Activated naive CD8-positive, alpha-beta T cell treated with anti-CD3 and anti-CD28 coated beads, Interleukin-2, amount 10 ng/mL, durations not matched to agents 7 days and 5 days (primary cell): Measurements from ENCODE around the gene JAKMIP1. TPM values are rescaled to one million over a fixed set of nuclear protein-coding genes. Genes with fewer than 3 reads are reported as not detected.
"Not testable (repeated sequence)": the region's sequence is repeated elsewhere in the genome, so short reads cannot be mapped to it uniquely, and the experiment has no call there.

Experiments used
- ATAC-seq: fragments of 150-1000 bp; cut with Tn5 transposase; one replicate; pipeline ENCODE4 v1.10.0; 2021; ENCODE audit warnings: low read depth, moderate library complexity
- POLR2A ChIA-PET: fragments of 350-600 bp; sonication (Branson Sonifier 250); formaldehyde crosslinking; loops from one replicate; lab custom pipeline; 2021; ENCODE audit warnings: antibody characterized with exemption; lab: Charles Lee
- DNase-seq: peaks from one replicate; pipeline ENCODE4 v3.0.0; 2021
- H3K27ac Mint-ChIP-seq: one replicate; pipeline ENCODE4 v1.8.0; 2022; ENCODE audit warnings: mild to moderate bottlenecking, mixed read lengths
- H3K27me3 Mint-ChIP-seq: one replicate; pipeline ENCODE4 v1.8.0; 2022; ENCODE audit warnings: mild to moderate bottlenecking, moderate library complexity, mixed read lengths
- H3K36me3 Mint-ChIP-seq: one replicate; pipeline ENCODE4 v1.8.0; 2021; ENCODE audit warnings: mild to moderate bottlenecking, mixed read lengths
- H3K4me1 Mint-ChIP-seq: one replicate; pipeline ENCODE4 v1.8.0; 2021; ENCODE audit warnings: mixed read lengths
- H3K4me3 Mint-ChIP-seq: one replicate; pipeline ENCODE4 v1.8.0; 2022; ENCODE audit warnings: mild to moderate bottlenecking, moderate library complexity, mixed read lengths
- H3K9me3 Mint-ChIP-seq: one replicate; pipeline ENCODE4 v1.8.0; 2021; ENCODE audit warnings: mixed read lengths
- total RNA-seq, 2 experiments: library from RNA; stranded (reverse); gene quantifications; one replicate each; pipeline ENCODE4 v1.2.3, GENCODE V29; 2021

Gene JAKMIP1
- total RNA-seq, 2 experiments from 2014 or later = 5.3 to 5.9 TPM

- H3K4me1 Mint-ChIP-seq = peaks cover 4% of the 10 kb centered on the region
- no peak for DNase-seq
- no peaks in the 10 kb centered on the region for H3K36me3 Mint-ChIP-seq
- H3K27me3 Mint-ChIP-seq = peaks cover 2% of the 10 kb centered on the region
- H3K4me3 Mint-ChIP-seq = no peak overlapping the region
- ATAC-seq = no peak
- no peak overlapping the region for H3K27ac Mint-ChIP-seq
- no peaks in the 10 kb centered on the region for H3K9me3 Mint-ChIP-seq
- POLR2A ChIA-PET = no interaction called here
These were observed 200.5 kb downstream of the JAKMIP1 start for GRCh38 chr4:5999830-6000365.

GRCh38 chr4:5999356-5999755 is 201.0 kb downstream of the JAKMIP1 start:
- Mint-ChIP-seq H3K4me3 (no peak overlapping the region), H3K27ac (no peak overlapping the region), H3K9me3 (no peaks in the 10 kb centered on the region), H3K36me3 (no peaks in the 10 kb centered on the region), H3K27me3 (peaks cover 2% of the 10 kb centered on the region), H3K4me1 (peaks cover 4% of the 10 kb centered on the region)
- no peak for ATAC-seq
- POLR2A ChIA-PET = no interaction called here
- no peak for DNase-seq

- peaks cover 4% of the 10 kb centered on the region for H3K4me1 Mint-ChIP-seq
- H3K4me3 Mint-ChIP-seq = no peak overlapping the region
- H3K27ac Mint-ChIP-seq = no peak overlapping the region
- no peaks in the 10 kb centered on the region for H3K36me3 Mint-ChIP-seq
- POLR2A ChIA-PET = no interaction called here
- peak; percentile 63 for ATAC-seq
- DNase-seq = peak; percentile 48
- peaks cover 2% of the 10 kb centered on the region for H3K27me3 Mint-ChIP-seq
- H3K9me3 Mint-ChIP-seq = no peaks in the 10 kb centered on the region
These were observed 201.9 kb downstream of the JAKMIP1 start for GRCh38 chr4:5998333-5998936.

GRCh38 chr4:5996641-5997040 is 203.7 kb downstream of the JAKMIP1 start:
- Mint-ChIP-seq H3K9me3 (no peaks in the 10 kb centered on the region), H3K27me3 (peaks cover 2% of the 10 kb centered on the region), H3K4me1 (peaks cover 4% of the 10 kb centered on the region), H3K4me3 (no peak overlapping the region), H3K27ac (no peak overlapping the region), H3K36me3 (no peaks in the 10 kb centered on the region)
- no peak for ATAC-seq
- no peak for DNase-seq
- POLR2A ChIA-PET = no interaction called here

- POLR2A ChIA-PET = no interaction called here
- Mint-ChIP-seq H3K9me3 (no peaks in the 10 kb centered on the region), H3K4me1 (peaks cover 4% of the 10 kb centered on the region), H3K4me3 (no peak overlapping the region), H3K36me3 (no peaks in the 10 kb centered on the region), H3K27me3 (peaks cover 2% of the 10 kb centered on the region), H3K27ac (no peak overlapping the region)
- DNase-seq (no peak), ATAC-seq (no peak)
These were observed 204.3 kb downstream of the JAKMIP1 start for GRCh38 chr4:5995901-5996623.

GRCh38 chr4:5993876-5994811 is 206.2 kb downstream of the JAKMIP1 start:
- Mint-ChIP-seq H3K4me1 (peaks cover 4% of the 10 kb centered on the region), H3K27ac (no peak overlapping the region)

GRCh38 chr4:5993346-5993745 is 207.0 kb downstream of the JAKMIP1 start:
- POLR2A ChIA-PET, DNase-seq, H3K27me3 Mint-ChIP-seq, H3K4me3 Mint-ChIP-seq, H3K27ac Mint-ChIP-seq, H3K9me3 Mint-ChIP-seq, H3K36me3 Mint-ChIP-seq, H3K4me1 Mint-ChIP-seq, ATAC-seq: not testable (repeated sequence)

More at GRCh38 chr4:5993876-5994811, 206.2 kb downstream of the JAKMIP1 start:
- Mint-ChIP-seq H3K36me3 (no peaks in the 10 kb centered on the region), H3K27me3 (peaks cover 2% of the 10 kb centered on the region), H3K9me3 (no peaks in the 10 kb centered on the region), H3K4me3 (no peak overlapping the region)
- DNase-seq (no peak), ATAC-seq (no peak)
- POLR2A ChIA-PET = no interaction called here

GRCh38 chr4:5992828-5993321 is 207.5 kb downstream of the JAKMIP1 start:
- no peak overlapping the region for H3K4me3 Mint-ChIP-seq

GRCh38 chr4:5992171-5992827 is 208.1 kb downstream of the JAKMIP1 start:
- Mint-ChIP-seq H3K36me3 (no peaks in the 10 kb centered on the region), H3K4me1 (peaks cover 2% of the 10 kb centered on the region), H3K27me3 (peaks cover 2% of the 10 kb centered on the region), H3K4me3 (no peak overlapping the region), H3K9me3 (no peaks in the 10 kb centered on the region), H3K27ac (no peak overlapping the region)
- DNase-seq (no peak), ATAC-seq (no peak)
- POLR2A ChIA-PET = no interaction called here

More at GRCh38 chr4:5992828-5993321, 207.5 kb downstream of the JAKMIP1 start:
- DNase-seq (no peak), ATAC-seq (no peak)
- peaks cover 2% of the 10 kb centered on the region for H3K4me1 Mint-ChIP-seq
- H3K27ac Mint-ChIP-seq = no peak overlapping the region
- no peaks in the 10 kb centered on the region for H3K36me3 Mint-ChIP-seq
- POLR2A ChIA-PET = no interaction called here
- H3K27me3 Mint-ChIP-seq = peaks cover 2% of the 10 kb centered on the region
- H3K9me3 Mint-ChIP-seq = no peaks in the 10 kb centered on the region

GRCh38 chr4:5991405-5991804 is 208.9 kb downstream of the JAKMIP1 start:
- POLR2A ChIA-PET = interaction anchor here (0.6 kb wide), 1 partner anchor 269 kb away, joined by 3 read pairs; no protein-coding TSS in a partner anchor
- Mint-ChIP-seq H3K36me3 (no peaks in the 10 kb centered on the region), H3K4me3 (no peak overlapping the region), H3K4me1 (peaks cover 1% of the 10 kb centered on the region), H3K27me3 (peaks cover 2% of the 10 kb centered on the region), H3K27ac (no peak overlapping the region), H3K9me3 (no peaks in the 10 kb centered on the region)
- ATAC-seq (no peak), DNase-seq (no peak)

GRCh38 chr4:5990446-5991160 is 209.7 kb downstream of the JAKMIP1 start:
- ATAC-seq (no peak), DNase-seq (no peak)
- peaks cover 2% of the 10 kb centered on the region for H3K27me3 Mint-ChIP-seq
- no peaks in the 10 kb centered on the region for H3K36me3 Mint-ChIP-seq
- H3K27ac Mint-ChIP-seq = no peak overlapping the region
- POLR2A ChIA-PET = no interaction called here
- no peak overlapping the region for H3K4me3 Mint-ChIP-seq
- no peaks in the 10 kb centered on the region for H3K4me1 Mint-ChIP-seq
- H3K9me3 Mint-ChIP-seq = no peaks in the 10 kb centered on the region
